GM12875 (cell line): Measurements from ENCODE around the gene ANKRA2.

Experiments used
- H3K4me3 ChIP-seq: one replicate; pipeline ENCODE4 v1.5.1; 2011; ENCODE audit warnings: low read depth, low read length, control low read depth
- TF ChIP-seq, protein P1 (sequence below): IDR thresholded peaks from 2 replicates; pipeline ENCODE4 v1.5.1; 2011; ENCODE audit warnings: low read depth, mild to moderate bottlenecking, control low read depth, inconsistent platforms, low read length, moderate library complexity, borderline replicate concordance; ENCODE audit not compliant: insufficient read depth

Gene ANKRA2

DNA sequence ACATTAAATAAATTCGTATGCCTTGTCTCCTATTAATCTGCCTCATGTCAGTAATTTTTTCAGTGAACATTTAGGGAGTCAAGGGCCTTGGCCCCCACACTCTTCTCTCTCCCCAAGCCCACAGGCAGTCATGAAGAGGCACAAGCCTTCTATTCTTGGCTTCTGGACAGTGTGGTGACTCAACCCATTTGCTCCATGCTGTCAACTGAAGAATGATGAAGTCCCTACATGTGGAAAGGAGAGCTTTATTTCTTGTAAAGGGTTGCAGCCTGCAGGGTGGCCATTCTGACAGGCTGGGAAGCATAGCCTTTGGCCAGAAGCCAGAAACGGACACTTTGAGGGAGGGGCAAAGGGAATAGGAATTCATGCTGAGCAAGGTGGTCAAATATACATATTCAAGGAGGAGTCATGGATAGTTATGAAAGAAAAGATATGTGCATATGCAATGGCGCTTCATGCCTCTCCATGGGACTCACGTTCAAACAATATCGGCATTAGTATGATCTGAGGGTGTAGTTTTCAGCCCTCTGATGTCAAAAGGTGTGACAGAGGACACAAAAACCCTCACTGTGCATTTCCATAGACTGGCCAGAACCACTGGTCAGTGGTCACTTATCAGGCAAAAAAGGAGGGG, 31.3 kb downstream of the ANKRA2 start:
- TF ChIP-seq, protein P1, sequence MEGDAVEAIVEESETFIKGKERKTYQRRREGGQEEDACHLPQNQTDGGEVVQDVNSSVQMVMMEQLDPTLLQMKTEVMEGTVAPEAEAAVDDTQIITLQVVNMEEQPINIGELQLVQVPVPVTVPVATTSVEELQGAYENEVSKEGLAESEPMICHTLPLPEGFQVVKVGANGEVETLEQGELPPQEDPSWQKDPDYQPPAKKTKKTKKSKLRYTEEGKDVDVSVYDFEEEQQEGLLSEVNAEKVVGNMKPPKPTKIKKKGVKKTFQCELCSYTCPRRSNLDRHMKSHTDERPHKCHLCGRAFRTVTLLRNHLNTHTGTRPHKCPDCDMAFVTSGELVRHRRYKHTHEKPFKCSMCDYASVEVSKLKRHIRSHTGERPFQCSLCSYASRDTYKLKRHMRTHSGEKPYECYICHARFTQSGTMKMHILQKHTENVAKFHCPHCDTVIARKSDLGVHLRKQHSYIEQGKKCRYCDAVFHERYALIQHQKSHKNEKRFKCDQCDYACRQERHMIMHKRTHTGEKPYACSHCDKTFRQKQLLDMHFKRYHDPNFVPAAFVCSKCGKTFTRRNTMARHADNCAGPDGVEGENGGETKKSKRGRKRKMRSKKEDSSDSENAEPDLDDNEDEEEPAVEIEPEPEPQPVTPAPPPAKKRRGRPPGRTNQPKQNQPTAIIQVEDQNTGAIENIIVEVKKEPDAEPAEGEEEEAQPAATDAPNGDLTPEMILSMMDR = no peak
- no peak overlapping the region for H3K4me3 ChIP-seq

DNA sequence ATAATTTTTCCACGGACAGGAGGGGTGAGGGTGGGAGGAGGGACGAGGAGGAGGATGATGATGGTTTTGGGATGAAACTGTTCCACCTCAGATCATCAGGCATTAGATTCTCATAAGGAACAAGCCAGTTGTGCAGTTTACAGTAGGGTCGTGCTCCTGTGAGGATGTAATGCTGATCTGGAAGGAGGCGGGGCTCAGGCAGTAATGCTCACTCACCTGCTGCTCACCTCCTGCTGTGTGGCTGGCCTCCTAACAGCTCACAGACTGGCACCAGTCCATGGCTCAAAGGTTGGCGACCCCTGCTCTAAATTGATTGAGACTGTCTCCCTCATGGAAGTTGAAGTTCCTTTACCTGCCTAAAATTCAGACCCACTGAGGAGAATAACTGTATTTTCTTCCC, 33.2 kb downstream of the ANKRA2 start:
- TF ChIP-seq, protein P1 = no peak
- no peak overlapping the region for H3K4me3 ChIP-seq

DNA sequence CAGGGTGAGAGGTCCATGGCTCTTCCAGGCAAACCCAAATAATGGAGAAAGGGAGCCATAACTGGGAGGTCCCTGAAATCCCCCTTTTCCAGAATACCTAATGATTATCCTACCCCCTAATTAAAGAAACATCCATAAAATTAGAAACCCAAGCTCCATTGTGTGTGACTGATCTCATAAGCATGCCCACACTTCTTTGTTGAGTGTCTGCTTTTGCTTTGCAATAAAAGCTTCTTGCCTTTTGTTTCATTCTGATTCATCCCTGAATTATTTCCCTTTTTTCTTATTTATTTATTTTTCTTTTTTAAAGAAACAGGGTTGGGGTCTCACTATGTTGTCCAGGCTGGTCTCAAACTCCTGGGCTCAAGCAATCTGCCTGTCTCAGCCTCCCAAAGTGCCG, 34.1 kb downstream of the ANKRA2 start:
- TF ChIP-seq, protein P1 = no peak
- no peak overlapping the region for H3K4me3 ChIP-seq

DNA sequence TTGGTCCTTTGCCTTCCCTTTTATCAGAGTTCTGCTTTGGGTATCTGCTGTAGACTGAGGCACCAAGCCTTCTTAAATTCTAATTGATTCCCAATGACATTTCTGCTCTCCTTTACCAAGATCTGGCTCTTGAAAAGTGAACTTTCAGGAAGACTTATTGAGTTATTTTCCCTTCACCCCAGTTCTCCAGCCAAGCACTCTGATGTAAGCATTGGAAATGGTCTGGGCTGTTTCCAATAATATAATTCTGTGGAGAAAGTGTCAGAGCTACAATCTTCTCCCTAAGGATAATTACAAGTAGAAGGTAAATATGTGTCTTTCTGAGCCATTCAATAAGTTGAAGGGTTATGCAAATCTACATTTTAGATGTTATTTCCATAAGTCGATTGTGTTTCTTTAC, 36.4 kb downstream of the ANKRA2 start:
- TF ChIP-seq, protein P1 = no peak
- no peak overlapping the region for H3K4me3 ChIP-seq

DNA sequence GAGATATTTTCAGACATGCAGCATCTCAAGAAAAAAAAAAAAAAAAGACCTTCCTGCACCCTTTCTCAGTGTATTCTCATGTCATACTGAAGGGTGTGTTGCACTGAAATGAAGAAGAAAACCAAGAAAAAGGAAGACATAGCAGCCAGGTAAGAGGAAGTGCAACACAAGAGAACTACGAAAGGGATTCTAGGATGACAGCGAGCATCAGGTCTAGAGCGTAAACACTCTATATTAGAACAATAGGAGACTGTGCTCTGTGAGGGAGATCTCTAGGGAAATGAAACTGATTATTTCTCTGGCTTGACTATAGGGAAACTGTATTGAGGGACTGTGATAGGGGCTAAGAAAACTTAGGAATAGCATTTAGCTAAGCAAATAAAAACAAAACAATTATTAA, 37.2 kb downstream of the ANKRA2 start:
- TF ChIP-seq, protein P1 = no peak

DNA sequence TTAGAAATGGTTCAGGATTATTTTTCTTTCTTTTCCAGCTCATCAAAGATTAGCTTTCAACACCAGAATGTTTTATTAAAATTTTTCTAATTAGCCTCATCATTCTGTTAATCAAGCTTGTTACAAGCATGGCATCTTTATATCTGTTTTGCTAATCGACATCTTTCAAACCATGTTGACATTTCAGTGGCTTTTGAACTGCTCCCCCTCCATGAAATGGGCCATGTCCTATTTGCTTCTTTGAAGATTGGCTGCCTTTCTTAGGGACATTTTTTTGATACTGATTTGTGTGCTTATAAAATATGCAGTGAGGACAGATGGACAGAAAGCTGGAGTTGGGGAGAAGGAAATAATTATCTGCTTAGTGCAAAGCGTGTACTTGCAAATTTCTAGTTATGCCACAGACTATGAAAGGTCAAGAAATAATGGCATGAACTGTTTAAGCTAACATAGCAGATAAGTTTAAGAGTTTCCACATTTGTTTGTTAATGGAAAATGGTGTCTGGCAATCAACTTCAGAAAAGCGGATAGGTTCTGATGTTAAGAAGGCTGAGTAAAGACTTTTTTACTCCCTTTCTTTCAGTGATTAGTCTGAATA, 39.7 kb downstream of the ANKRA2 start:
- H3K4me3 ChIP-seq = no peak overlapping the region
- TF ChIP-seq, protein P1 = no peak

More for the DNA sequence above, 37.2 kb downstream of the ANKRA2 start:
- no peak overlapping the region for H3K4me3 ChIP-seq

DNA sequence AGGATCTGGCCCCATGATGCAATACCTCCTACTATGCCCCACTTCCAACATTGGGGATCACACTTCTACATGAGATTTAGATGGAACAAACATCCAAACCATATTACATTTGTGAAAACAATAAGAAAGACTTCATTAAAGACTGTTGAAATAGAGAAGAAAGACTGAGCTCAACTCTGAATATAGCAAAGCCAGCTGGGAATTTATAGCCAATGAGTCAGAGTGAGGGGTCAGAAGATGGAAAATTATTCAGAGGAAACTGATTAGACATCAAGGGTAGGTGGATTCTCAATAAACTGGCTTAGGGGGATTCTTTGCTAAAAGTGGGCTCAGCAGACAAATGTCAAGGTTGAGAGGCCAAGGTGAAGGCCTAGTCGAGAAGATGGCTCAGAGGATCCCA, 41.6 kb downstream of the ANKRA2 start:
- TF ChIP-seq, protein P1 = no peak
- no peak overlapping the region for H3K4me3 ChIP-seq
